GM13977 (cell line): ENCODE measurements around the gene PXT1.

Source experiments
- DNase-seq: peaks from one replicate; pipeline ENCODE4 v3.0.0; 2012; ENCODE audit warnings: low spot score
- in situ Hi-C: fragments of 300-500 bp; cut with MboI; formaldehyde crosslinking; loops from one replicate; pipeline ENCODE4 v1.12.0; 2022; ENCODE audit warnings: low sequenced_read_pairs, low pct_unique_long_range_greater_than_20kb, mixed read lengths, inconsistent platforms; ENCODE audit not compliant: unreplicated experiment
- TF ChIP-seq, protein P1 (sequence below): IDR thresholded peaks from 2 replicates; pipeline ENCODE4 v1.5.1; 2012; ENCODE audit warnings: mild to moderate bottlenecking, control low read depth; ENCODE audit not compliant: insufficient read depth; ENCODE audit errors: extremely low read depth, missing control alignments

The PXT1 gene

DNA sequence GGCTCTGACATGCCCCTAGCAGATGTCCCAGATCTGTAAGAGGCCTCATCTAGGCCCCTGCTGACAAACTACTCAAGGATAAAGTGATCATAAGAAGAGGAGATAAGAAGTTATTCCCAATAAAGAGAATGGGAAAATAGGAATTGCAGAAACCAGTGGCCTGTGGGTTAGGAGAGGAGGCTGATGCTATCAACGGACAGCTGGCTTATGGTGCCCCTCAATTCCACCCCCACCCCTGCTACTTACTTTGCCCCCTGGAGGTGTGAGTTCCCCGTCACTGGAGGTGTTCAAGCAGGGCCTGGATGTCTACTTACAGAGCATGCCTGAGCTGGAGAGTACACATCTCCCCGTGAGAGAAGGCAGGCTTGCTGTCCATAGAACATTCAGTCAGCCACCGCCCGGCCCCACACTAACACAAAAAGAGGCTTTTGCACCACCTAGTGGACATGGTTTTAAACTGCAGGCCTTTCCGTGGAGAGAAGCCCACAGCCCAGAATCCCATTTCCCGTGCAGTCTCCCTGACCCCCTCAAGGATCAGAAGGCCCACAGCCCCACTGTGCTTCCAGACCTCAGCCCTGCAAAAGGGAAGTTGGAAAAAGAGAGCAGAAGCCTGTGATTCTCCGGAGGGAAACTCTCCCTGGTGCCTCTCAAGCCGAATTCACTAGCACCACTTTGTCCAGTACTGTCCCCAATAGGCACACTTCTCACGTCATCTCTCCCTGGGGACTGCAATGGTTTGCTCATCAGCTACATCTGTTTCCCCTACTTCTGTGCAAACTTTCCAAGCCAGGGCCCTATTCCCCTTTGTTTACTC lies 82.2 kb downstream of the PXT1 start:
- TF ChIP-seq, protein P1, sequence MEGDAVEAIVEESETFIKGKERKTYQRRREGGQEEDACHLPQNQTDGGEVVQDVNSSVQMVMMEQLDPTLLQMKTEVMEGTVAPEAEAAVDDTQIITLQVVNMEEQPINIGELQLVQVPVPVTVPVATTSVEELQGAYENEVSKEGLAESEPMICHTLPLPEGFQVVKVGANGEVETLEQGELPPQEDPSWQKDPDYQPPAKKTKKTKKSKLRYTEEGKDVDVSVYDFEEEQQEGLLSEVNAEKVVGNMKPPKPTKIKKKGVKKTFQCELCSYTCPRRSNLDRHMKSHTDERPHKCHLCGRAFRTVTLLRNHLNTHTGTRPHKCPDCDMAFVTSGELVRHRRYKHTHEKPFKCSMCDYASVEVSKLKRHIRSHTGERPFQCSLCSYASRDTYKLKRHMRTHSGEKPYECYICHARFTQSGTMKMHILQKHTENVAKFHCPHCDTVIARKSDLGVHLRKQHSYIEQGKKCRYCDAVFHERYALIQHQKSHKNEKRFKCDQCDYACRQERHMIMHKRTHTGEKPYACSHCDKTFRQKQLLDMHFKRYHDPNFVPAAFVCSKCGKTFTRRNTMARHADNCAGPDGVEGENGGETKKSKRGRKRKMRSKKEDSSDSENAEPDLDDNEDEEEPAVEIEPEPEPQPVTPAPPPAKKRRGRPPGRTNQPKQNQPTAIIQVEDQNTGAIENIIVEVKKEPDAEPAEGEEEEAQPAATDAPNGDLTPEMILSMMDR: peak; percentile 76
- DNase-seq: peak; percentile 77
- in situ Hi-C loops: no loop called here

DNA sequence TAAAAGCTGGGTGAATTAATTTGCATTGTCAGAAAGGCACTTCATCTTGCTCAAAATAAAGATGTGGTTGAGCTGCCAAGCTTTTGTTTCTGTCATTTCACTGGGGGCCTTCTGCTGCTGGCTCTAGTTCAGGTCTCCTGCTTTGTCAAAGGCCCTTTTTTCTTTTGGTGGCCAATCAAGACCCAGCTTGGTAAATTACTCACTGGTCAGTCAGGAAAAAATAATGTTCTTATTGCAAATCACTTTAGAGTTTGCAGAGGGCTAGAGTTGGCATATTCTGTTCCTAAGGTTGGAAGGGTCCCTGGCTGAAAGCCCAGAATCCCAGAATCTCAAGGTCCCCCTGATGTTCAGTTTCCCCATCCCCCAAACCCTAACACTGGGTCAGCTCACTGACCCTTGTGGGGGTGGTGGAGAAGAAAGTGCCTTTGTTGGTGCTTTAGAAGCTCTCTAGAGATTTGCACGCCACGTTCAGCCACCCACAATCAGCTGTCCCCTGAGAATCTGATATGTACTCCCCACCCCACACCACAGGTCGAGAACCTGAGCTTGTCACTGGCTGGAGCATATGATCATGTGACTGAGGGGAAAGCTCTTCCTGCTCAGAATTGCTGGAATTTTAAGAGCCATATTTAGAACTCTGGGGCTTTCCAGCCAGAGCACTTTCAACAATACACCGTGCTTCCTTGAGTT lies 84.3 kb downstream of the PXT1 start:
- DNase-seq: peak; percentile 47
- in situ Hi-C loops: loop anchor here (10.0 kb wide), 1 partner anchor 64 kb away; no protein-coding TSS in a partner anchor
- TF ChIP-seq, protein P1: no peak

DNA sequence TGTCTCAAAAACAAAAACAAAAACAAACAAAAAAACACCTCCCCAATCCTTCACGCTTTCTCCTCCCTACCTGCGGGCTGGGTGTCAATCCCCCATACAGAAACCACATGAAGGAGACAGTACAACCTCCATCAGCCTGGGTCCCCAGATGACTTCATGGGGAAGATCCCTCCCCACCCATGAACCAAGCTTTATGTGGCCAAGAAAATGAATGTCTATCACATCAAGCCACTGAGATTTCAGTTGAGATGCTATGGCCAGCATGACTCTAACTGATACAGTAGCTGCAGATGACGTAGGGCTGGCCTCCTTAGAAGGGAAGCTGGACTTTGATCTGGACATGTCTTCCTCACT lies 84.8 kb downstream of the PXT1 start:
- TF ChIP-seq, protein P1: no peak
- peak; percentile 60 for DNase-seq
- in situ Hi-C loops: loop anchor here (10.0 kb wide), 1 partner anchor 63 kb away; no protein-coding TSS in a partner anchor

DNA sequence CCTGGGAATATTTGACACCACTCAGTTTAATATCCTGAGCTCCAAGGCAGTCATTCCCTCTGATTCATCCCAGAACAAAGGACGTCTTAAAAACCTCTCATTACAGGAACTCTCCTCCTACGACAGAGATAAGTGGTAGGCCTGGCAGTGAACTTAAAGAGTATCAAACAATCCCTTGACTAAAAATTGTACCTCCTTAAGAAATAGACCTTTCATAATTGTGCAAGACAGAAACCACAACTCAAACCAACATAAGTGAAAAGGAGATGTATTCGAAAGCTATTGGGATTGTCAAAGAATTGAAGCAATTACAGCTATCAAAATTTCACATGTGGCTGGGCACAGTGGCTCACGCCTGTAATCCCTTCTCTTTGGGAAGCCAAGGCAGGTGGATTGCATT lies 86.8 kb downstream of the PXT1 start:
- no peak for DNase-seq
- in situ Hi-C loops: loop anchor here (10.0 kb wide), 1 partner anchor 61 kb away; no protein-coding TSS in a partner anchor
- TF ChIP-seq, protein P1: no peak

DNA sequence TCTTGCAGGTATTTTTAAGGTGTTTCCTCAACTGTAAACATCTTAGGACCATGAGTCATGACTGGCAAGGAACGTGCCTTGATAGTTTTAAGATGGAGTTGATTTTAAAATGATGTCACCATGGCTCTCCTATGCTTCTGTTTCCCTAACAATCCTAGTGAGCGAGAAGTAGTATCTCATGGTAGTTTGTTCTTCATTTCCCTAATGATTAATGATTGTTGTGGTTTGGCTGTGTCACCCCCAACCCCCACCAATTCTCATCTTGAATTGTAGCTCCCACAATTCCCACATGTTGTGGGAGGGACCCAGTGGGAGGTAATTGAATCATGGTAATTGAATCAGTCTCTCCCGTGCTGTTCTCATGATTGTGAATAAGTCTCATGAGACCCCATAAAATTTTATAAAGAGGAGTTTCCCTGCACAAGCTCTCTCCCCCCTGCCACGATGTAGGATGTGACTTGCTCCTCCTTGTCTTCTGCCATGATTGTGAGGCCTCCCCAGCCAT lies 89.2 kb downstream of the PXT1 start:
- in situ Hi-C loops: loop anchor here (10.0 kb wide), 1 partner anchor 59 kb away; no protein-coding TSS in a partner anchor

DNA sequence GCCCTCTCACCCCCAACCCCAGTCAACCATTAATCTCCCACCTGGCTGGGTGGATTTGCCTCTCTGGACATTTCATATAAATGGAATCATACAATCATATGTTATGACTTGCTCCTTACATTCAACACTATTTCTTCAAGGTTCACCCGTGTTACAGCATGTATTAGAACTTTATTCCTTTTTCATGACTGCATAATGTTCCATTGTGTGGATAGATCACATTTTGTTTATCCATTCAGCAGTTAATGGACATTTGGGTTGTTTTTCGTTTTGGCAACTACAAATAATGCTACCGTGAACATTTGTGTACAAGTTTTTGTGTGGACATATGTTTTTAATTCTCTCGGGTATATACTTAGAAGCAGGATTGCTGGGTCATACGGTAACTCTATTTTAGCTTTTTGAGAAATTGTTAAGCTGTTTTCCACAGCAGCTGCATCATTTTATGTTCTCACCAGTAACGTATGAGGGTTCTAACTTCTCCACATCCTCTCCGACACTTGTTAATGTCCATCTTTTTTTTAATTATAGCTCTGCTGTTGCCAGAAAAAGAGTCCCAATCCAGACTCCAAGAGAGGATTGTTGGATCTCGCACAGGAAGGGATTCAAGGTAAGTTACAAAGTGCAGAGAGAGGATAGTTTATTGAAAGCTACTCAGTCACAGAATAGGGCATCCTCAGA lies 90.0 kb downstream of the PXT1 start:
- DNase-seq: no peak
- in situ Hi-C loops: loop anchor here (10.0 kb wide), 1 partner anchor 58 kb away; no protein-coding TSS in a partner anchor
- TF ChIP-seq, protein P1: no peak

More for the DNA sequence above, 89.2 kb downstream of the PXT1 start:
- DNase-seq: no peak
- TF ChIP-seq, protein P1: no peak
